GM12878 (cell line): ENCODE results near the gene INF2. TPM values are rescaled to one million over a fixed set of nuclear protein-coding genes. Genes with fewer than 3 reads are reported as not detected.

ENCODE experiments used
- ATAC-seq: fragments of 200-7000 bp; cut with Tn5 transposase; 3 replicates; pipeline ENCODE4 v1.9.1; 2020; ENCODE audit warnings: mild to moderate bottlenecking, moderate library complexity
- BruUV-seq: library from RNA; stranded (reverse); fragments of 400-500 nt; replicated peaks from 2 replicates; lab custom pipeline; 2021; lab: Mats Ljungman, UMichigan
- CTCF ChIA-PET: fragments of 300-600 bp; sonication (Branson Sonifier 250); formaldehyde crosslinking; extraction: SDS; loops from one replicate; lab custom pipeline; 2021; ENCODE audit warnings: inconsistent platforms; lab: Yijun Ruan, JAX
- POLR2A ChIA-PET: fragments of 350-600 bp; formaldehyde crosslinking; extraction: SDS; loops from one replicate; lab custom pipeline; 2021; ENCODE audit warnings: inconsistent platforms; lab: Charles Lee
- RAD21 ChIA-PET: fragments of 300-600 bp; sonication (Branson Sonifier 250); formaldehyde crosslinking; loops from one replicate; lab custom pipeline; 2023; ENCODE audit warnings: antibody characterized with exemption; ENCODE audit not compliant: unreplicated experiment; lab: Charles Lee
- SMC1A ChIA-PET: fragments of 300-600 bp; sonication (Branson Sonifier 250); formaldehyde crosslinking; loops from one replicate; lab custom pipeline; 2023; ENCODE audit not compliant: unreplicated experiment, uncharacterized antibody; lab: Charles Lee
- DNase-seq: peaks from one replicate; pipeline ENCODE4 v3.0.0-alpha.2; 2011; ENCODE audit warnings: low read depth, low spot score
- FAIRE-seq: peaks from 3 replicates; lab custom pipeline; 2011; peaks lifted over from hg19 to GRCh38; lab: Jason Lieb, UNC
- H2AFZ ChIP-seq: 2 replicates; pipeline ENCODE4 v1.6.0; 2011; ENCODE audit warnings: low read depth, low read length, control low read depth; ENCODE audit not compliant: control insufficient read depth
- H3K27ac ChIP-seq: 2 replicates; pipeline ENCODE4 v1.5.1; 2011; ENCODE audit warnings: control low read depth; ENCODE audit not compliant: control insufficient read depth, insufficient read depth
- H3K27me3 ChIP-seq, 2 experiments: replicated peaks in 1 of 2; 2 replicates each; pipeline versions ENCODE4 v1.6.0 to v1.6.1; 2011; ENCODE audit warnings: low read length in 1 of 2; ENCODE audit not compliant: control insufficient read depth in 2 of 2, insufficient read depth in 2 of 2
- H3K36me3 ChIP-seq, 2 experiments: 2 replicates each; pipeline ENCODE4 v1.5.1; 2011; ENCODE audit warnings: low read length in 1 of 2; ENCODE audit not compliant: control insufficient read depth in 2 of 2, insufficient read depth in 2 of 2
- H3K4me1 ChIP-seq: 2 replicates; pipeline ENCODE4 v1.6.1; 2011; ENCODE audit warnings: mild to moderate bottlenecking, low read length, moderate library complexity, mixed read lengths; ENCODE audit not compliant: control insufficient read depth, insufficient read depth
- H3K4me2 ChIP-seq: 2 replicates; pipeline ENCODE4 v1.6.0; 2011; ENCODE audit warnings: control low read depth; ENCODE audit not compliant: control insufficient read depth, insufficient read depth
- H3K4me3 ChIP-seq: fragments of 200-600 bp; sonication (generic); 2 replicates; pipeline ENCODE4 v1.5.1; 2016
- H3K79me2 ChIP-seq: 2 replicates; pipeline ENCODE4 v1.6.0; 2011; ENCODE audit warnings: low read length; ENCODE audit not compliant: control insufficient read depth, insufficient read depth
- H3K9ac ChIP-seq: 2 replicates; pipeline ENCODE4 v1.8.0; 2011; ENCODE audit warnings: low read length, control low read depth, mixed read lengths; ENCODE audit not compliant: control insufficient read depth, insufficient read depth
- H3K9me3 ChIP-seq: replicated peaks from 3 replicates; pipeline ENCODE4 v1.5.1; 2011; ENCODE audit warnings: mild to moderate bottlenecking, low read length; ENCODE audit not compliant: control insufficient read depth, insufficient read depth
- H4K20me1 ChIP-seq: 2 replicates; pipeline ENCODE4 v1.6.0; 2011; ENCODE audit not compliant: control insufficient read depth, insufficient read depth
- ATF7 ChIP-seq: fragments of 450-650 bp; IDR thresholded peaks from 2 replicates; pipeline ENCODE4 v1.6.1; 2016; ENCODE audit warnings: low read depth, mild to moderate bottlenecking
- BCL3 ChIP-seq: IDR thresholded peaks from 2 replicates; pipeline ENCODE4 v1.6.1; 2011; ENCODE audit warnings: borderline replicate concordance, low read depth, mild to moderate bottlenecking, moderate library complexity, low read length; ENCODE audit not compliant: insufficient read depth, poor library complexity, severe bottlenecking
- BCLAF1 ChIP-seq: fragments of 450-650 bp; IDR thresholded peaks from 2 replicates; pipeline ENCODE4 v1.6.1; 2017; ENCODE audit warnings: antibody characterized with exemption, mild to moderate bottlenecking, moderate library complexity
- FOS ChIP-seq: IDR thresholded peaks from 3 replicates; pipeline ENCODE4 v1.6.1; 2011; ENCODE audit warnings: borderline replicate concordance; ENCODE audit not compliant: insufficient read length; ENCODE audit errors: extremely low read depth
- MXI1 ChIP-seq: fragments of 150-350 bp; IDR thresholded peaks from 2 replicates; pipeline ENCODE4 v1.6.1; 2011; ENCODE audit warnings: low read depth, mild to moderate bottlenecking, inconsistent platforms, low read length, improper control_type of control experiment
- NR2F1 ChIP-seq: fragments of 450-650 bp; conservative IDR thresholded peaks from 2 replicates; pipeline ENCODE4 v1.6.1; 2017; ENCODE audit warnings: mild to moderate bottlenecking
- POLR2A ChIP-seq: IDR thresholded peaks from 2 replicates; pipeline ENCODE4 v1.6.1; 2011; ENCODE audit warnings: low read depth, mild to moderate bottlenecking, low read length
- RELA ChIP-seq: fragments of 450-650 bp; IDR thresholded peaks from 2 replicates; pipeline ENCODE4 v1.8.0; 2014; ENCODE audit warnings: borderline replicate concordance; ENCODE audit not compliant: partially characterized antibody
- RFX5 ChIP-seq: IDR thresholded peaks from 2 replicates; pipeline ENCODE4 v1.6.1; 2011; ENCODE audit warnings: low read depth, low read length, improper control_type of control experiment
- SIN3A ChIP-seq: IDR thresholded peaks from 2 replicates; pipeline ENCODE4 v1.6.1; 2012; ENCODE audit warnings: low read depth, low read length, improper control_type of control experiment
- SMAD1 ChIP-seq: fragments of 450-650 bp; IDR thresholded peaks from 2 replicates; pipeline ENCODE4 v1.6.1; 2018; ENCODE audit warnings: mild to moderate bottlenecking, low read depth; ENCODE audit not compliant: partially characterized antibody
- SMARCA5 ChIP-seq: fragments of 450-650 bp; IDR thresholded peaks from 2 replicates; pipeline ENCODE4 v1.6.1; 2017; ENCODE audit warnings: mild to moderate bottlenecking
- ZBED1 ChIP-seq: IDR thresholded peaks from 2 replicates; pipeline ENCODE4 v1.6.1; 2016; ENCODE audit warnings: borderline replicate concordance
- WGBS: methylation state at CpG from one replicate; pipeline ENCODE4 v1.1.6; 2016; ENCODE audit warnings: low lambda C conversion rate; ENCODE audit not compliant: insufficient replicate concordance, insufficient coverage; ENCODE audit errors: missing lambda C conversion rate; 5-methylcytosine and 5-hydroxymethylcytosine counted together
- in situ Hi-C: fragments of 300-500 bp; cut with MboI; formaldehyde crosslinking; loops from 9 replicates; pipeline ENCODE4 v1.14.3; 2018; ENCODE audit warnings: mixed read lengths
- intact Hi-C: fragments of 100-400 bp; cut with micrococcal nuclease; formaldehyde crosslinking; loops from one replicate; pipeline ENCODE4 v1.14.2; 2022; ENCODE audit not compliant: unreplicated experiment
- polyA plus RNA-seq, 11 experiments: library from polyadenylated mRNA; depleted of rRNA in 4 of 11; unstranded in 6 of 11; stranded (reverse) in 5 of 11; fragments of >200 nt; fragmentation: Nextera tagmentation in 4 of 11; fragmentation: Illumina TruSeq in 1 of 11; extraction: Ambion mirVana in 4 of 11; extraction: Trizol in 1 of 11; gene quantifications; 1 replicate in 1 of 11; 2 replicates in 10 of 11; pipeline versions ENCODE4 v1.2.1 to v1.2.3, GENCODE V29; 2011 to 2016; ENCODE audit warnings: inconsistent platforms in 2 of 11, missing spikeins in 2 of 11, low read depth in 1 of 11
- total RNA-seq, 4 experiments: library from RNA; depleted of rRNA in 3 of 4; stranded (reverse); fragments of >200 nt in 3 of 4; fragmentation: Illumina TruSeq in 1 of 4; extraction: Trizol in 1 of 4; gene quantifications; 2 replicates each; pipeline versions ENCODE4 v1.2.1 to v1.2.3, GENCODE V29; 2013 to 2021

The INF2 gene
- total and polyA plus RNA-seq, 10 of the 15 experiments (the other 5 are each of a cell fraction or from before 2014, with no cell fraction given) = 0.72 to 43.2 (median 8.3) TPM

GRCh38 chr14:104651876-104652260 is 37.5 kb upstream of the INF2 start:
- SMC1A ChIA-PET = interaction anchor here (1.2 to 2.2 kb wide), 2 partner anchors 9 to 29 kb away, joined by 3 to 7 read pairs; no protein-coding TSS in a partner anchor
- Histone ChIP-seq H3K4me1 (peaks cover 10% of the 10 kb centered on the region), H3K36me3 (no peaks in the 10 kb centered on the region)
- TF ChIP-seq SMARCA5 = no peak
- TF ChIP-seq SIN3A = no peak
- no peak for TF ChIP-seq RFX5
- TF ChIP-seq NR2F1 = no peak
- no peak for TF ChIP-seq FOS
- no peak for TF ChIP-seq POLR2A
- TF ChIP-seq BCLAF1 = no peak
- no peak for TF ChIP-seq BCL3
- TF ChIP-seq ZBED1 = no peak
- no peak for TF ChIP-seq SMAD1
- no peak for TF ChIP-seq MXI1
- no peak for TF ChIP-seq RELA
- no peak for TF ChIP-seq ATF7
- TF ChIP-seq, all 136 proteins: peak for 0
- Histone ChIP-seq H4K20me1 (no peaks in the 10 kb centered on the region), H3K4me2 (no peak overlapping the region), H3K27ac (no peak overlapping the region), H3K9ac (no peak overlapping the region), H3K79me2 (no peaks in the 10 kb centered on the region), H2AFZ (no peak overlapping the region), H3K4me3 (no peak overlapping the region), H3K27me3 (no peaks in the 10 kb centered on the region), H3K9me3 (peaks cover 2% of the 10 kb centered on the region; the same call in 2 of the 3 replicates)
- in situ Hi-C loops (no loop called here), intact Hi-C loops (no loop called here)
- WGBS = 88% methylated on average over 20 of the region's 20 CpGs
- ATAC-seq (no peak), DNase-seq (no peak), FAIRE-seq (no peak)
- RAD21 ChIA-PET = interaction anchor here (1.2 to 1.5 kb wide), 2 partner anchors 26 to 57 kb away, joined by 3 to 7 read pairs; no protein-coding TSS in a partner anchor
- CTCF ChIA-PET = interaction anchor here (1.1 to 2.5 kb wide), 5 partner anchors 12 to 57 kb away, joined by 3 to 11 read pairs (median 4); no protein-coding TSS in a partner anchor
- POLR2A ChIA-PET = no interaction called here
- BruUV-seq = no TSS peak
